AG04450 (cell line): ENCODE measurements around the gene MINDY4B. TPM values are rescaled to one million over a fixed set of nuclear protein-coding genes. Genes with fewer than 3 reads are reported as not detected.
A peak's percentile ranks its signal among the peaks of the same experiment; 100 is the strongest.

Source experiments
- CTCF ChIA-PET: fragments of 300-600, 350-600 bp; formaldehyde crosslinking; extraction: SDS; loops from one replicate; lab custom pipeline; 2022; ENCODE audit warnings: antibody characterized with exemption, inconsistent platforms; lab: Charles Lee
- POLR2A ChIA-PET: fragments of 350-600 bp; formaldehyde crosslinking; extraction: SDS; loops from one replicate; lab custom pipeline; 2021; ENCODE audit warnings: antibody characterized with exemption, inconsistent platforms; lab: Yijun Ruan, JAX
- DNase-seq: peaks from one replicate; pipeline ENCODE4 v3.0.0-alpha.2; 2011; ENCODE audit warnings: low read depth, low spot score
- H3K27ac ChIP-seq: one replicate; pipeline ENCODE4 v1.5.1; 2012; ENCODE audit warnings: low read depth, low read length, control low read depth
- H3K27me3 ChIP-seq: one replicate; pipeline ENCODE4 v1.6.0; 2012; ENCODE audit warnings: low read length; ENCODE audit not compliant: control insufficient read depth, insufficient read depth
- H3K4me3 ChIP-seq: 2 replicates; pipeline ENCODE4 v1.5.1; 2011; ENCODE audit warnings: mild to moderate bottlenecking, low read depth, low read length, control low read depth
- H3K9me3 ChIP-seq: 2 replicates; pipeline ENCODE4 v1.5.1; 2012; ENCODE audit warnings: low read length; ENCODE audit not compliant: control insufficient read depth, insufficient read depth
- polyA plus RNA-seq: library from polyadenylated mRNA; depleted of rRNA; stranded (reverse); fragments of >200 nt; gene quantifications from 2 replicates; pipeline ENCODE4 v1.2.3, GENCODE V29; 2011
- TF ChIP-seq, protein P1 (sequence below): IDR thresholded peaks from 2 replicates; pipeline ENCODE4 v1.5.1; 2011; ENCODE audit warnings: low read depth, low read length, control low read depth, inconsistent platforms

MINDY4B gene
- polyA plus RNA-seq, 1 experiment = not detected

DNA sequence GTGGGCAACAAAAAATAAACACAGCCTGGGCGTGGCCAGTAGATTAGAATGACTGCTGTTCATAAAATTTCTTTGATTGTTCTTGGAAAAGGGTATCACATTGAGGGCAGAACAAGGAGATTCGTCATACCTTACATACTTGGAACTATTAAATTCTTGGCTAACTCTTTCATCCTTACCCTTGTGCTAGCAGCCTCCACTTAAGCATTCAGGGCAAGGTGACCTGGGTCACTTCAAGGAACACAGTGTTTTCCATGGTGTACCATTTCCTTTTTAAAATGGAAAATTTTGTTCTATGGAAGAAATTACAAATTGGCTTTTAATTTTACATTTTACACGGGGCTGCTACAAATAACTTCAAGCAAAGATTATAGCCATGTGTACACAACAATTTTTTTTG lies 60.8 kb downstream of the MINDY4B start:
- ChIA-PET CTCF (interaction anchor here (1.5 kb wide), 1 partner anchor 57 kb away, joined by 4 read pairs; no protein-coding TSS in a partner anchor), POLR2A (no interaction called here)
- no peaks in the 10 kb centered on the region for H3K9me3 ChIP-seq
- peaks cover 3% of the 10 kb centered on the region for H3K27me3 ChIP-seq
- TF ChIP-seq, protein P1, sequence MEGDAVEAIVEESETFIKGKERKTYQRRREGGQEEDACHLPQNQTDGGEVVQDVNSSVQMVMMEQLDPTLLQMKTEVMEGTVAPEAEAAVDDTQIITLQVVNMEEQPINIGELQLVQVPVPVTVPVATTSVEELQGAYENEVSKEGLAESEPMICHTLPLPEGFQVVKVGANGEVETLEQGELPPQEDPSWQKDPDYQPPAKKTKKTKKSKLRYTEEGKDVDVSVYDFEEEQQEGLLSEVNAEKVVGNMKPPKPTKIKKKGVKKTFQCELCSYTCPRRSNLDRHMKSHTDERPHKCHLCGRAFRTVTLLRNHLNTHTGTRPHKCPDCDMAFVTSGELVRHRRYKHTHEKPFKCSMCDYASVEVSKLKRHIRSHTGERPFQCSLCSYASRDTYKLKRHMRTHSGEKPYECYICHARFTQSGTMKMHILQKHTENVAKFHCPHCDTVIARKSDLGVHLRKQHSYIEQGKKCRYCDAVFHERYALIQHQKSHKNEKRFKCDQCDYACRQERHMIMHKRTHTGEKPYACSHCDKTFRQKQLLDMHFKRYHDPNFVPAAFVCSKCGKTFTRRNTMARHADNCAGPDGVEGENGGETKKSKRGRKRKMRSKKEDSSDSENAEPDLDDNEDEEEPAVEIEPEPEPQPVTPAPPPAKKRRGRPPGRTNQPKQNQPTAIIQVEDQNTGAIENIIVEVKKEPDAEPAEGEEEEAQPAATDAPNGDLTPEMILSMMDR = no peak
- no peak for DNase-seq
- H3K27ac ChIP-seq = no peak overlapping the region
- H3K4me3 ChIP-seq = no peak overlapping the region

DNA sequence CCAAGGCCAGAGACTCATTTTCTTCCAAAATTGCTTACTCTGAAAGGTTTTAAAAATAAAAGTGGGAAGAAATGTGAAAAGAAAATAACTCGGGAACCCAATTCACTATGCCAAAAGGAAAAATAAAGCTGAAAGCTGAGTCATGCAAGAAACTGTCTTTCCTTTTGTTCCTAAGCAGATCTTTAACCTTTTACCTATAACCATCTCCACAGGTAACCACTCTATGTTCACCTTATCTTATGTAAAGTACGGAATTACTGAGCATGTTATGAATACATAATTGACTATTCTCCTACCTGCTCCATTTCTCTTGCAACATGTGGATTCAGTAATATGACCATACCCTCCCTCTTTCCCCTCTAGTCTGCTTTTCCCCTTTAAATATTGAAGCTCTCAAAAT lies 62.0 kb downstream of the MINDY4B start:
- Histone ChIP-seq H3K9me3 (no peaks in the 10 kb centered on the region), H3K27ac (no peak overlapping the region), H3K27me3 (peaks cover 3% of the 10 kb centered on the region), H3K4me3 (no peak overlapping the region)
- TF ChIP-seq, protein P1 = no peak
- CTCF ChIA-PET = interaction anchor here (0.6 to 1.5 kb wide), 3 partner anchors 55 to 122 kb away, joined by 3 to 4 read pairs (median 3); no protein-coding TSS in a partner anchor
- DNase-seq = no peak
- POLR2A ChIA-PET = no interaction called here

DNA sequence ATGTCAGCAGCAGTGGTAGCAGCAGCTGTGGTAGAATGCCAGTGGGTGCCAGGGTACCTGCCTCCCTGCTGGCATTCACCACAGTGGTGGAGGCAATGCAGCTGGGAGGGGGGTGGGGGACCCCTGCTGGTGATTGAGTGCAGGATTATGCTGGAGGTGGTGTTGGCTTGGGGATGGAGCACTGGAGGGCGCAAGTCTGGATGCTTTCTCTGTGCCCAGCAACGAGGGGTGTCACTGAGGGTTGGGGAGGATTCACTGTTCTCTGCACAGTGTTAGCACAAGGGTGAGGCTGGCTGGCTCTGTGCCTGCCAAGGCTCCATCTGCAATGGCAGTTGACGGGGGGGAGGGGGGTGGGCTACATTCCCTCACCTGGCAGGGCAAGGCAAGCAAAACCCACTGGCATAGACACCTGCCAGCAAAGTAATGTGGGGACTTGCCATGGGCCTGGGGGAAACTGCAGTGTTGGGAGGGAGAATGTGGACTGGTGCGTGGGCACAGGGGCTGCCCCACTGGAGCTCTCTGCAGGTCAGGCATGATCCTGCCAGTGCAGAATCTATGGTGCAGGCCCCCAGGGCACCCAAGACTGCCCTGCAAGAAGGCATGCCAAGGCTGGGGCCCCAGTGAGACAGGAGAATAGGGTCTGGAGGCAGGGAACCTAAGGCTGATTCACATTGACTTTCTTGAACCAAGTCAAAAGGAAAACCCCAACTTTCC lies 64.3 kb downstream of the MINDY4B start:
- no peak for DNase-seq
- no peak overlapping the region for H3K27ac ChIP-seq
- CTCF ChIA-PET = no interaction called here
- peaks cover 3% of the 10 kb centered on the region for H3K27me3 ChIP-seq
- no peaks in the 10 kb centered on the region for H3K9me3 ChIP-seq
- POLR2A ChIA-PET = no interaction called here
- TF ChIP-seq, protein P1 = no peak
- no peak overlapping the region for H3K4me3 ChIP-seq

DNA sequence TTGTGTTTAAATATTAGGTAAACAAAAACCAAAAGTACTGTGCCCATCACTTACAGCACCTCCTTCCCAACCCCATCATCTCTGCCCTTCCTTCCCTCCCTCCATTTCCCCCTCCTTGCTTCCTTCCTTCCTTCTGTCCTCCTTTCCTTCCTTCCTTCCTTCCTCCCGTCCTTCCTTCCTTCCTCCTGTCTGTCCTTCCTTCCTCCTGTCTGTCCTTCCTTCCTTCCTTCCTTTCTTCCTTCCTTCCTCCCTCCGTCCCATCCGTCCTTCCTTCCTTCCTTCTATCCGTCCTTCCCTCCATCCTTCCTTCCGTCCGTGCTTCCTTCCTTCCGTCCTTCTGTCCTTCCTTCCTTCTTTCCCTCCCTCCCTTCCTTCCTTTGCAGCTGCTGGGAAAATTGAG lies 74.5 kb downstream of the MINDY4B start:
- Histone ChIP-seq H3K9me3 (no peaks in the 10 kb centered on the region), H3K4me3 (no peak overlapping the region), H3K27me3 (peaks cover 2% of the 10 kb centered on the region), H3K27ac (no peak overlapping the region)
- ChIA-PET CTCF (interaction anchor here (1.2 kb wide), 1 partner anchor 43 kb away, joined by 4 read pairs; no protein-coding TSS in a partner anchor), POLR2A (no interaction called here)
- no peak for DNase-seq
- TF ChIP-seq, protein P1 = no peak

DNA sequence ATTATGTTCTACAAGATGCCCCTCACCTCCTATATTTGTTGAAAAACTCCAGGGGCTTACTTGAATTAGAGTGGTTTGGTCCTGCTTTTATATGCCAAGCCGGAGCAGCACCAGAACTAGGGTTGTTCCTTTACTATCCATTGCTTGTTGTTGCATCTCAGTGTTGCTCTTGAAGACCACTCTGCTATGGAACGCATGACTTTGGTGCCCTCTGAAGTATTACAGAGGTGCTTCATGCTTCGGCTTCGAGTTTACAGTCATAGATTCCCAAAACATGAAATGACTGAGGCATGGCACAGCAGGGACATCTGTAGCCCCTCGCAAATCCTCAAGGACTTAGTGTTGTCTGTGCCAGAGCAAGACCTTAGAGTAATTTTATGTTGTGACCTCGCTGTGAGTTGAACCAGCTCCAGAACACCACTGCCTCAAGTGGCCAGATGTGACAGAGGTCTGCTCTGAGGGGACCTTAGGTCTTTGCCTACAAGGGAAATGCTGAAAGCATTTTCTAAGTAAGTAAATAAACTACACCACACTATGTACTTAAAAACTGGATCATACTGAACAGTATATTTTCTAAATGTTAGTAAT lies 75.1 kb downstream of the MINDY4B start:
- Histone ChIP-seq H3K4me3 (no peak overlapping the region), H3K27ac (no peak overlapping the region), H3K9me3 (no peaks in the 10 kb centered on the region), H3K27me3 (peaks cover 2% of the 10 kb centered on the region)
- TF ChIP-seq, protein P1 = 0 out of 2 replicates have a peak, but pooled peaks have one; percentile 8
- ChIA-PET POLR2A (no interaction called here), CTCF (no interaction called here)
- DNase-seq = no peak
